Measurements from ENCODE around the gene PHF10. TPM values are rescaled to one million over a fixed set of nuclear protein-coding genes. Genes with fewer than 3 reads are reported as not detected.
A peak's percentile ranks its signal among the peaks of the same experiment; 100 is the strongest.
"Not testable (repeated sequence)": the region's sequence is repeated elsewhere in the genome, so short reads cannot be mapped to it uniquely, and the experiment has no call there.

Gene PHF10
- total RNA-seq (10 to 100 TPM; 64.3 to 67.1 TPM), total RNA-seq (83.2 to 112 reads per million in 2 donors)

- Mint-ChIP-seq H3K36me3 (ENCODE audit: low read depth) (peaks cover 3% of the 10 kb centered on the region), H3K4me1 (peaks cover 26% of the 10 kb centered on the region), H3K27ac (peak within 1 kb of the TSS; percentile 99), H3K4me3 (peak within 1 kb of the TSS; percentile 98), H3K27me3 (no peaks in the 10 kb centered on the region)
- H3K9me3 ChIP-seq (ENCODE audit: control insufficient read depth, low read length, poor library complexity, severe bottlenecking): no peaks in the 10 kb centered on the region
- peak; percentile 58 for ATAC-seq
- DNase-seq: peak; percentile 39 to 71 (median 70)
Observed at GRCh38 chr6:169724494-169725124, at the start of gene PHF10. PHF10 (minus strand) TSS chr6:169724500; CDS start chr6:169723931, 569 bp downstream.

- no peaks in the 10 kb centered on the region for H3K9me3 ChIP-seq (ENCODE audit: control insufficient read depth, low read length, poor library complexity, severe bottlenecking)
- no peak overlapping the region for H3K27ac Mint-ChIP-seq
- peaks cover 7% of the 10 kb centered on the region for H3K4me1 Mint-ChIP-seq
- DNase-seq (no peak), ATAC-seq (no peak)
- peaks cover 5% of the 10 kb centered on the region for H3K36me3 Mint-ChIP-seq (ENCODE audit: low read depth)
- H3K4me3 Mint-ChIP-seq: no peak overlapping the region
- no peaks in the 10 kb centered on the region for H3K27me3 Mint-ChIP-seq
Observed at GRCh38 chr6:169766921-169767736, 42.8 kb upstream of the PHF10 start.

- no peaks in the 10 kb centered on the region for H3K9me3 ChIP-seq (ENCODE audit: control insufficient read depth, low read length, poor library complexity, severe bottlenecking)
- no peaks in the 10 kb centered on the region for H3K27me3 Mint-ChIP-seq
- H3K4me1 Mint-ChIP-seq: peaks cover 7% of the 10 kb centered on the region
- no peak overlapping the region for H3K27ac Mint-ChIP-seq
- DNase-seq: no peak
- no peak for ATAC-seq
- H3K36me3 Mint-ChIP-seq (ENCODE audit: low read depth): peaks cover 5% of the 10 kb centered on the region
- no peak overlapping the region for H3K4me3 Mint-ChIP-seq
Observed at GRCh38 chr6:169766232-169766631, 41.9 kb upstream of the PHF10 start.

GRCh38 chr6:169765789-169766188, 41.5 kb upstream of the PHF10 start:
- not testable (repeated sequence) for ATAC-seq; H3K27me3 Mint-ChIP-seq; H3K27ac Mint-ChIP-seq; H3K9me3 ChIP-seq (ENCODE audit: control insufficient read depth, low read length, poor library complexity, severe bottlenecking); H3K36me3 Mint-ChIP-seq (ENCODE audit: low read depth); DNase-seq; H3K4me3 Mint-ChIP-seq; H3K4me1 Mint-ChIP-seq

- H3K27me3 Mint-ChIP-seq: no peaks in the 10 kb centered on the region
- ATAC-seq: no peak
- no peak overlapping the region for H3K4me3 Mint-ChIP-seq
- no peaks in the 10 kb centered on the region for H3K9me3 ChIP-seq (ENCODE audit: control insufficient read depth, low read length, poor library complexity, severe bottlenecking)
- peaks cover 7% of the 10 kb centered on the region for H3K4me1 Mint-ChIP-seq
- peaks cover 5% of the 10 kb centered on the region for H3K36me3 Mint-ChIP-seq (ENCODE audit: low read depth)
- DNase-seq: no peak
- H3K27ac Mint-ChIP-seq: no peak overlapping the region
Observed at GRCh38 chr6:169763881-169764280, 39.6 kb upstream of the PHF10 start.

GRCh38 chr6:169763308-169763707, 39.0 kb upstream of the PHF10 start:
- DNase-seq: no peak
- no peaks in the 10 kb centered on the region for H3K27me3 Mint-ChIP-seq
- H3K4me1 Mint-ChIP-seq: peaks cover 7% of the 10 kb centered on the region
- H3K27ac Mint-ChIP-seq: no peak overlapping the region
- ATAC-seq: no peak
- H3K36me3 Mint-ChIP-seq (ENCODE audit: low read depth): peaks cover 5% of the 10 kb centered on the region
- H3K4me3 Mint-ChIP-seq: no peak overlapping the region
- no peaks in the 10 kb centered on the region for H3K9me3 ChIP-seq (ENCODE audit: control insufficient read depth, low read length, poor library complexity, severe bottlenecking)

- H3K27ac Mint-ChIP-seq: no peak overlapping the region
- peaks cover 25% of the 10 kb centered on the region for H3K4me1 Mint-ChIP-seq
- ATAC-seq (no peak), DNase-seq (no peak)
- no peaks in the 10 kb centered on the region for H3K27me3 Mint-ChIP-seq
- no peak overlapping the region for H3K4me3 Mint-ChIP-seq
- H3K36me3 Mint-ChIP-seq (ENCODE audit: low read depth): peaks cover 9% of the 10 kb centered on the region
- no peaks in the 10 kb centered on the region for H3K9me3 ChIP-seq (ENCODE audit: control insufficient read depth, low read length, poor library complexity, severe bottlenecking)
Observed at GRCh38 chr6:169755162-169755561, 30.9 kb upstream of the PHF10 start.

GRCh38 chr6:169752074-169752623, 27.8 kb upstream of the PHF10 start:
- peaks cover 5% of the 10 kb centered on the region for H3K36me3 Mint-ChIP-seq (ENCODE audit: low read depth)
- H3K27me3 Mint-ChIP-seq: no peaks in the 10 kb centered on the region
- H3K9me3 ChIP-seq (ENCODE audit: control insufficient read depth, low read length, poor library complexity, severe bottlenecking): no peaks in the 10 kb centered on the region
- DNase-seq: no peak
- peak; percentile 35 for ATAC-seq
- peak overlapping the region; percentile 99 for H3K27ac Mint-ChIP-seq
- peaks cover 26% of the 10 kb centered on the region for H3K4me1 Mint-ChIP-seq
- peak overlapping the region; percentile 98 for H3K4me3 Mint-ChIP-seq

GRCh38 chr6:169751242-169752073, 27.2 kb upstream of the PHF10 start, which contains the start of the genes DYNLT2 and ERMARD:
DYNLT2 (minus strand) TSS chr6:169751572; CDS start chr6:169751458, 114 bp downstream.
ERMARD (plus strand) TSS chr6:169751622; CDS start chr6:169751658, 36 bp downstream.
- ATAC-seq (peak; percentile 95), DNase-seq (peak; percentile 87 to 91 (median 88))
- Mint-ChIP-seq H3K4me3 (peak within 1 kb of the TSS; percentile 98), H3K36me3 (ENCODE audit: low read depth) (peaks cover 2% of the 10 kb centered on the region), H3K27ac (peak within 1 kb of the TSS; percentile 99), H3K27me3 (no peaks in the 10 kb centered on the region), H3K4me1 (peaks cover 23% of the 10 kb centered on the region)
- H3K9me3 ChIP-seq (ENCODE audit: control insufficient read depth, low read length, poor library complexity, severe bottlenecking): no peaks in the 10 kb centered on the region

GRCh38 chr6:169746556-169746955, 22.3 kb upstream of the PHF10 start:
- ATAC-seq (no peak), DNase-seq (no peak)
- H3K27me3 Mint-ChIP-seq: no peaks in the 10 kb centered on the region
- no peak overlapping the region for H3K4me3 Mint-ChIP-seq
- H3K36me3 Mint-ChIP-seq (ENCODE audit: low read depth): peaks cover 5% of the 10 kb centered on the region
- no peaks in the 10 kb centered on the region for H3K9me3 ChIP-seq (ENCODE audit: control insufficient read depth, low read length, poor library complexity, severe bottlenecking)
- peaks cover 15% of the 10 kb centered on the region for H3K4me1 Mint-ChIP-seq
- H3K27ac Mint-ChIP-seq: no peak overlapping the region

- peaks cover 7% of the 10 kb centered on the region for H3K4me1 Mint-ChIP-seq
- H3K9me3 ChIP-seq (ENCODE audit: control insufficient read depth, low read length, poor library complexity, severe bottlenecking): no peaks in the 10 kb centered on the region
- H3K27ac Mint-ChIP-seq: no peak overlapping the region
- DNase-seq (no peak), ATAC-seq (no peak)
- H3K27me3 Mint-ChIP-seq: no peaks in the 10 kb centered on the region
- no peak overlapping the region for H3K4me3 Mint-ChIP-seq
- peaks cover 3% of the 10 kb centered on the region for H3K36me3 Mint-ChIP-seq (ENCODE audit: low read depth)
Observed at GRCh38 chr6:169745405-169745804, 21.1 kb upstream of the PHF10 start.

GRCh38 chr6:169741344-169741743, 17.0 kb upstream of the PHF10 start:
- H3K4me1 Mint-ChIP-seq: peaks cover 2% of the 10 kb centered on the region
- DNase-seq: no peak
- no peaks in the 10 kb centered on the region for H3K9me3 ChIP-seq (ENCODE audit: control insufficient read depth, low read length, poor library complexity, severe bottlenecking)
- no peak overlapping the region for H3K4me3 Mint-ChIP-seq
- no peak overlapping the region for H3K27ac Mint-ChIP-seq
- peaks cover 15% of the 10 kb centered on the region for H3K27me3 Mint-ChIP-seq
- ATAC-seq: no peak
- H3K36me3 Mint-ChIP-seq (ENCODE audit: low read depth): peaks cover 3% of the 10 kb centered on the region
